SK-N-SH (cell line): ENCODE data around the gene CD22. TPM values are rescaled to one million over a fixed set of nuclear protein-coding genes. Genes with fewer than 3 reads are reported as not detected.

Experiments used
- CTCF ChIA-PET: fragments of 300-600, 350-600 bp; formaldehyde crosslinking; extraction: SDS; loops from one replicate; lab custom pipeline; 2021; lab: Yijun Ruan, JAX
- POLR2A ChIA-PET: fragments of 350-600 bp; sonication (Branson Sonifier 250); formaldehyde crosslinking; extraction: SDS; loops from one replicate; lab custom pipeline; 2020; ENCODE audit warnings: antibody characterized with exemption, inconsistent platforms; lab: Yijun Ruan, JAX
- DNase-seq: peaks from one replicate; pipeline ENCODE4 v3.0.0; 2012
- H2AFZ ChIP-seq: fragments of 200-600 bp; sonication (generic); 2 replicates; pipeline ENCODE4 v1.8.1; 2016; ENCODE audit warnings: antibody characterized with exemption, mild to moderate bottlenecking, low read depth
- H3F3A ChIP-seq: fragments of 200-600 bp; sonication (generic); replicated peaks from 2 replicates; pipeline ENCODE3; 2016; ENCODE audit warnings: antibody characterized with exemption, mild to moderate bottlenecking; ENCODE audit not compliant: insufficient read depth
- H3K27ac ChIP-seq, 2 experiments: fragments of 200-500 bp in 1 of 2; fragments of 200-600 bp in 1 of 2; sonication (Bioruptor generic) in 1 of 2; sonication (generic), shearing (Covaris generic) in 1 of 2; 2 replicates each; pipeline versions ENCODE4 v1.5.1 to v1.6.1; 2014 to 2016; ENCODE audit warnings: low read depth in 2 of 2, inconsistent platforms in 1 of 2, low read length in 1 of 2, mild to moderate bottlenecking in 1 of 2, mixed read lengths in 1 of 2
- H3K27me3 ChIP-seq: fragments of 200-600 bp; sonication (generic), shearing (Covaris generic); 2 replicates; pipeline ENCODE4 v1.6.1; 2016; ENCODE audit warnings: mixed run types; ENCODE audit not compliant: insufficient read depth
- H3K36me3 ChIP-seq, 2 experiments: fragments of 200-500 bp in 1 of 2; fragments of 200-600 bp in 1 of 2; sonication (Bioruptor generic) in 1 of 2; sonication (generic) in 1 of 2; replicated peaks in 1 of 2; 2 replicates each; pipeline versions ENCODE3 to v1.5.1; 2014 to 2016; ENCODE audit warnings: low read length in 1 of 2, mild to moderate bottlenecking in 1 of 2; ENCODE audit not compliant: insufficient read depth in 2 of 2, control insufficient read depth in 1 of 2
- H3K4me1 ChIP-seq, 2 experiments: fragments of 200-500 bp in 1 of 2; fragments of 200-600 bp in 1 of 2; sonication (Bioruptor generic) in 1 of 2; sonication (generic), shearing (Covaris generic) in 1 of 2; 2 replicates each; pipeline versions ENCODE4 v1.5.1 to v1.6.1; 2014 to 2016; ENCODE audit warnings: low read depth in 1 of 2, low read length in 1 of 2, mixed run types in 1 of 2; ENCODE audit not compliant: insufficient read depth in 2 of 2, control insufficient read depth in 1 of 2
- H3K4me2 ChIP-seq: fragments of 200-600 bp; sonication (generic), shearing (Covaris generic); 2 replicates; pipeline ENCODE4 v1.6.1; 2017; ENCODE audit warnings: mixed run types
- H3K4me3 ChIP-seq, 2 experiments: fragments of 200-500 bp in 1 of 2; fragments of 200-600 bp in 1 of 2; sonication (Bioruptor generic) in 1 of 2; sonication (generic), shearing (Covaris generic) in 1 of 2; 2 replicates each; pipeline versions ENCODE4 v1.5.1 to v1.8.1; 2014 to 2016; ENCODE audit warnings: low read depth in 2 of 2, inconsistent platforms in 1 of 2, low read length in 1 of 2, mild to moderate bottlenecking in 1 of 2, mixed read lengths in 1 of 2, moderate library complexity in 1 of 2
- H3K79me2 ChIP-seq: fragments of 200-600 bp; sonication (generic); 2 replicates; pipeline ENCODE4 v1.8.1; 2017; ENCODE audit warnings: mild to moderate bottlenecking; ENCODE audit not compliant: insufficient read depth
- H3K9ac ChIP-seq: fragments of 200-600 bp; sonication (generic); 2 replicates; pipeline ENCODE4 v1.6.1; 2017; ENCODE audit warnings: mixed run types
- H3K9me2 ChIP-seq: fragments of 200-600 bp; sonication (generic); 2 replicates; pipeline ENCODE4 v1.6.1; 2017; ENCODE audit warnings: mixed run types
- H3K9me3 ChIP-seq: fragments of 200-600 bp; sonication (generic); 2 replicates; pipeline ENCODE4 v1.6.1; 2017; ENCODE audit warnings: mixed run types, mild to moderate bottlenecking, moderate library complexity
- H4K20me1 ChIP-seq: fragments of 200-600 bp; sonication (generic); 2 replicates; pipeline ENCODE4 v1.6.1; 2017; ENCODE audit warnings: mild to moderate bottlenecking, mixed run types; ENCODE audit not compliant: insufficient read depth
- CHD2 ChIP-seq: fragments of 150-350 bp; IDR thresholded peaks from 2 replicates; pipeline ENCODE4 v1.6.1; 2018; ENCODE audit warnings: low read length; ENCODE audit not compliant: partially characterized antibody
- FOXJ3 ChIP-seq: sonication (generic); formaldehyde crosslinking; IDR thresholded peaks from 2 replicates; pipeline ENCODE4 v1.5.1; 2020; ENCODE audit warnings: mild to moderate bottlenecking, missing genetic modification reagents
- FOXM1 ChIP-seq: IDR thresholded peaks from 2 replicates; pipeline ENCODE4 v1.4.0; 2012; ENCODE audit warnings: low read depth, mild to moderate bottlenecking
- GABPA ChIP-seq: IDR thresholded peaks from 2 replicates; pipeline ENCODE4 v1.4.0; 2012; ENCODE audit warnings: low read depth, mild to moderate bottlenecking
- GATA2 ChIP-seq: sonication (generic); formaldehyde crosslinking; IDR thresholded peaks from 2 replicates; pipeline ENCODE4 v1.5.0; 2020; ENCODE audit warnings: mild to moderate bottlenecking, missing genetic modification reagents
- IRF3 ChIP-seq: fragments of 150-350 bp; IDR thresholded peaks from 2 replicates; pipeline ENCODE4 v1.6.1; 2016; ENCODE audit warnings: mild to moderate bottlenecking, low read depth, low read length
- MEF2A ChIP-seq: IDR thresholded peaks from 2 replicates; pipeline ENCODE4 v1.4.0; 2012; ENCODE audit warnings: low read depth, borderline replicate concordance
- MXI1 ChIP-seq: IDR thresholded peaks from 2 replicates; pipeline ENCODE4 v1.6.1; 2012; ENCODE audit warnings: mild to moderate bottlenecking, low read depth, low read length, improper control_type of control experiment
- NRF1 ChIP-seq: IDR thresholded peaks from 2 replicates; pipeline ENCODE4 v1.6.1; 2012; ENCODE audit warnings: low read depth, mild to moderate bottlenecking, low read length
- RAD21 ChIP-seq: IDR thresholded peaks from 2 replicates; pipeline ENCODE4 v1.6.1; 2012; ENCODE audit warnings: mild to moderate bottlenecking, low read length
- RCOR1 ChIP-seq: fragments of 150-350 bp; IDR thresholded peaks from 2 replicates; pipeline ENCODE4 v1.6.1; 2017; ENCODE audit warnings: antibody characterized with exemption, low read length
- RFX5 ChIP-seq: IDR thresholded peaks from 2 replicates; pipeline ENCODE4 v1.6.1; 2012; ENCODE audit warnings: mild to moderate bottlenecking, improper control_type of control experiment, low read length
- RXRA ChIP-seq: IDR thresholded peaks from 2 replicates; pipeline ENCODE4 v1.4.0; 2012; ENCODE audit warnings: low read depth, mild to moderate bottlenecking, borderline replicate concordance
- SIN3A ChIP-seq: IDR thresholded peaks from 2 replicates; pipeline ENCODE4 v1.6.1; 2012; ENCODE audit warnings: low read depth, mild to moderate bottlenecking, low read length, moderate library complexity, borderline replicate concordance
- TAF1 ChIP-seq: IDR thresholded peaks from 2 replicates; pipeline ENCODE4 v1.6.1; 2012; ENCODE audit warnings: low read depth, mild to moderate bottlenecking, low read length, moderate library complexity, borderline replicate concordance
- TCF12 ChIP-seq: IDR thresholded peaks from 2 replicates; pipeline ENCODE4 v1.4.0; 2012
- WGBS: methylation state at CpG from one replicate; pipeline ENCODE4 v1.1.6; 2017; ENCODE audit warnings: low lambda C conversion rate; 5-methylcytosine and 5-hydroxymethylcytosine counted together
- polyA plus RNA-seq, 3 experiments: library from polyadenylated mRNA; depleted of rRNA; stranded (reverse); fragments of >200 nt; gene quantifications; 2 replicates each; pipeline ENCODE4 v1.2.3, GENCODE V29; 2012
- TF ChIP-seq, protein P1 (sequence below): IDR thresholded peaks from 2 replicates; pipeline ENCODE4 v1.4.0; 2012; ENCODE audit warnings: low read depth, borderline replicate concordance
- TF ChIP-seq, protein P2 (sequence below): IDR thresholded peaks from 2 replicates; pipeline ENCODE4; 2012
- TF ChIP-seq, protein P3 (sequence below): IDR thresholded peaks from 2 replicates; pipeline ENCODE4 v1.4.0; 2012; ENCODE audit warnings: low read depth, borderline replicate concordance
- TF ChIP-seq, protein P4 (sequence below): fragments of 150-350 bp; IDR thresholded peaks from 2 replicates; pipeline ENCODE4 v1.6.1; 2017; ENCODE audit warnings: antibody characterized with exemption, low read length, low read depth, borderline replicate concordance

CD22 gene
- polyA plus RNA-seq, 1 of the 3 experiments (the other 2 are of a cell fraction) = 0.18 TPM

DNA sequence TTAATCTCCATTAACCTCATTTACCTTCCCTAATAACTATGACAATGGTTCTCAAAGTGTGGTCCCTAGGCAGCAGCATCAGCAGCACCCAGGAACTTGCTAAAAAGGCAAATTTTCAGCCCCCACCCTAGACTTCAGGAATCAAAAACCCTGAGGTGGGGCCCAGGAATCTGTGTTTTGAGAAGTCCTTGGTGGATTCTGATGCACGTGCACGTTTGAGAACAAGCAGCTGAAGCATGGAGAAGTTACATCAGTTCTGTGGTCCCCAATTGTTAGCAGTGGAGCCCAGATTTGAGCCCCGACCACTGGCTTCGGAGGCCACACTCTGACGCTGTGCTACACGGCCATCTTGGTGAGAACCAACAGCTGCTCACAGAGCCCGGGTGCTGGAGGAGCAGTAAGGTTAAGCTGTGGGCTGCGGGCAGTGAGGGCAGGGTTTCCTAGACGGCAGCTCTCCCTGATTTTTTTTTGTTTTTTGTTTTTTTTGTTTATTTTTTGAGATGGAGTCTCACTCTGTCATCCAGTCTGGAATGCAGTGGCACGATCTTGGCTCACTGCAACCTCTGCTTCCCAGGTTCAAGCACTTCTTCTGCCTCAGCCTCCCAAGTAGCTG is 14.0 kb upstream of the CD22 start:
- Histone ChIP-seq H3K27me3 (no peaks in the 10 kb centered on the region), H3K4me2 (no peak overlapping the region), H3F3A (no peaks in the 10 kb centered on the region), H3K27ac (no peak overlapping the region), H3K4me1 (no peaks in the 10 kb centered on the region), H3K79me2 (no peaks in the 10 kb centered on the region), H3K9me2 (no peaks in the 10 kb centered on the region), H2AFZ (no peak overlapping the region), H3K9me3 (no peaks in the 10 kb centered on the region), H4K20me1 (no peaks in the 10 kb centered on the region), H3K36me3 (no peaks in the 10 kb centered on the region), H3K9ac (no peak overlapping the region), H3K4me3 (no peak overlapping the region)
- DNase-seq = no peak
- TF ChIP-seq FOXM1 (no peak), TCF12 (no peak), MXI1 (no peak), GATA2 (CRISPR knock-in tag) (no peak), FOXJ3 (CRISPR knock-in tag) (no peak)
- CTCF ChIA-PET = interaction anchor here (0.8 to 1.4 kb wide), 3 partner anchors 45 to 180 kb away, joined by 3 to 4 read pairs (median 4); partner anchors contain the start of gene LGI4
- 66% methylated on average over 10 of the region's 10 CpGs for WGBS
- POLR2A ChIA-PET = no interaction called here

- Histone ChIP-seq H3K27me3 (no peaks in the 10 kb centered on the region), H3K36me3 (no peaks in the 10 kb centered on the region), H3K4me1 (no peaks in the 10 kb centered on the region), H3K4me3 (no peak overlapping the region), H2AFZ (no peak overlapping the region), H3K4me2 (no peak overlapping the region), H3K9me2 (no peaks in the 10 kb centered on the region), H3K27ac (no peak overlapping the region), H3F3A (no peaks in the 10 kb centered on the region), H3K79me2 (no peaks in the 10 kb centered on the region), H3K9me3 (no peaks in the 10 kb centered on the region), H3K9ac (no peak overlapping the region), H4K20me1 (no peaks in the 10 kb centered on the region)
- ChIA-PET POLR2A (no interaction called here), CTCF (interaction anchor here (0.6 to 1.5 kb wide), 6 partner anchors 15 to 195 kb away, joined by 3 to 4 read pairs (median 4); no protein-coding TSS in a partner anchor)
- 33% methylated on average over 7 of the region's 9 CpGs for WGBS
- TF ChIP-seq RFX5 (no peak), MXI1 (no peak), TCF12 (no peak), GABPA (no peak), RAD21 (no peak), RXRA (no peak), RCOR1 (no peak), TAF1 (no peak), NRF1 (no peak), CHD2 (no peak), MEF2A (no peak), IRF3 (no peak), SIN3A (no peak)
- TF ChIP-seq, protein P1, sequence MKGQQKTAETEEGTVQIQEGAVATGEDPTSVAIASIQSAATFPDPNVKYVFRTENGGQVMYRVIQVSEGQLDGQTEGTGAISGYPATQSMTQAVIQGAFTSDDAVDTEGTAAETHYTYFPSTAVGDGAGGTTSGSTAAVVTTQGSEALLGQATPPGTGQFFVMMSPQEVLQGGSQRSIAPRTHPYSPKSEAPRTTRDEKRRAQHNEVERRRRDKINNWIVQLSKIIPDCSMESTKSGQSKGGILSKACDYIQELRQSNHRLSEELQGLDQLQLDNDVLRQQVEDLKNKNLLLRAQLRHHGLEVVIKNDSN = no peak
- TF ChIP-seq, protein P2, sequence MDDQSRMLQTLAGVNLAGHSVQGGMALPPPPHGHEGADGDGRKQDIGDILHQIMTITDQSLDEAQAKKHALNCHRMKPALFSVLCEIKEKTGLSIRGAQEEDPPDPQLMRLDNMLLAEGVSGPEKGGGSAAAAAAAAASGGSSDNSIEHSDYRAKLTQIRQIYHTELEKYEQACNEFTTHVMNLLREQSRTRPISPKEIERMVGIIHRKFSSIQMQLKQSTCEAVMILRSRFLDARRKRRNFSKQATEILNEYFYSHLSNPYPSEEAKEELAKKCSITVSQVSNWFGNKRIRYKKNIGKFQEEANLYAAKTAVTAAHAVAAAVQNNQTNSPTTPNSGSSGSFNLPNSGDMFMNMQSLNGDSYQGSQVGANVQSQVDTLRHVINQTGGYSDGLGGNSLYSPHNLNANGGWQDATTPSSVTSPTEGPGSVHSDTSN = no peak
- TF ChIP-seq, protein P3, sequence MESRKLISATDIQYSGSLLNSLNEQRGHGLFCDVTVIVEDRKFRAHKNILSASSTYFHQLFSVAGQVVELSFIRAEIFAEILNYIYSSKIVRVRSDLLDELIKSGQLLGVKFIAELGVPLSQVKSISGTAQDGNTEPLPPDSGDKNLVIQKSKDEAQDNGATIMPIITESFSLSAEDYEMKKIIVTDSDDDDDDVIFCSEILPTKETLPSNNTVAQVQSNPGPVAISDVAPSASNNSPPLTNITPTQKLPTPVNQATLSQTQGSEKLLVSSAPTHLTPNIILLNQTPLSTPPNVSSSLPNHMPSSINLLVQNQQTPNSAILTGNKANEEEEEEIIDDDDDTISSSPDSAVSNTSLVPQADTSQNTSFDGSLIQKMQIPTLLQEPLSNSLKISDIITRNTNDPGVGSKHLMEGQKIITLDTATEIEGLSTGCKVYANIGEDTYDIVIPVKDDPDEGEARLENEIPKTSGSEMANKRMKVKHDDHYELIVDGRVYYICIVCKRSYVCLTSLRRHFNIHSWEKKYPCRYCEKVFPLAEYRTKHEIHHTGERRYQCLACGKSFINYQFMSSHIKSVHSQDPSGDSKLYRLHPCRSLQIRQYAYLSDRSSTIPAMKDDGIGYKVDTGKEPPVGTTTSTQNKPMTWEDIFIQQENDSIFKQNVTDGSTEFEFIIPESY = no peak
- TF ChIP-seq, protein P4, sequence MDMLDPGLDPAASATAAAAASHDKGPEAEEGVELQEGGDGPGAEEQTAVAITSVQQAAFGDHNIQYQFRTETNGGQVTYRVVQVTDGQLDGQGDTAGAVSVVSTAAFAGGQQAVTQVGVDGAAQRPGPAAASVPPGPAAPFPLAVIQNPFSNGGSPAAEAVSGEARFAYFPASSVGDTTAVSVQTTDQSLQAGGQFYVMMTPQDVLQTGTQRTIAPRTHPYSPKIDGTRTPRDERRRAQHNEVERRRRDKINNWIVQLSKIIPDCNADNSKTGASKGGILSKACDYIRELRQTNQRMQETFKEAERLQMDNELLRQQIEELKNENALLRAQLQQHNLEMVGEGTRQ = no peak
- DNase-seq = no peak
Measured at GRCh38 chr19:35315883-35316282, 13.1 kb upstream of the CD22 start.
